ENCODE measurements around the gene ZNF594.
"Not testable (repeated sequence)": the region's sequence is repeated elsewhere in the genome, so short reads cannot be mapped to it uniquely, and the experiment has no call there.

ZNF594 gene

DNA sequence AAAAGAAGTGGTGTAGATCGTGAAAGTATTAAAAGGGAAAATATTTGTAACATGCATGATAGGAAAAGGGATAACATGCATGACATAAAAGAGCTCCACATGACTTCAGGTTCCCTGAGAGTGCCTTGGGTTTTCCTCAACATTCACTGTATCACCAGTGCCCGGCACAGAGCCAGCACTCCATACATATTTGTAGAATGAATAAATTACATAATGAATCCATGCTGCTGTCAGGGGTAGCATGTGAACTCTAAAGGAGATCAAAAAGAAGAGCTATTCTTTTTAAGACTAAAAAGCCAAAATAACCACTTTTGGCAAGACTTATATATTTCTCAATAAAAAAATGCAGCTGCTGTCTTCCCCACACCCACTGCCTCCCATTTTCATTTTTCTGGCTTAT lies 2.7 kb upstream of the ZNF594 start:
- TF ChIP-seq, protein P1, sequence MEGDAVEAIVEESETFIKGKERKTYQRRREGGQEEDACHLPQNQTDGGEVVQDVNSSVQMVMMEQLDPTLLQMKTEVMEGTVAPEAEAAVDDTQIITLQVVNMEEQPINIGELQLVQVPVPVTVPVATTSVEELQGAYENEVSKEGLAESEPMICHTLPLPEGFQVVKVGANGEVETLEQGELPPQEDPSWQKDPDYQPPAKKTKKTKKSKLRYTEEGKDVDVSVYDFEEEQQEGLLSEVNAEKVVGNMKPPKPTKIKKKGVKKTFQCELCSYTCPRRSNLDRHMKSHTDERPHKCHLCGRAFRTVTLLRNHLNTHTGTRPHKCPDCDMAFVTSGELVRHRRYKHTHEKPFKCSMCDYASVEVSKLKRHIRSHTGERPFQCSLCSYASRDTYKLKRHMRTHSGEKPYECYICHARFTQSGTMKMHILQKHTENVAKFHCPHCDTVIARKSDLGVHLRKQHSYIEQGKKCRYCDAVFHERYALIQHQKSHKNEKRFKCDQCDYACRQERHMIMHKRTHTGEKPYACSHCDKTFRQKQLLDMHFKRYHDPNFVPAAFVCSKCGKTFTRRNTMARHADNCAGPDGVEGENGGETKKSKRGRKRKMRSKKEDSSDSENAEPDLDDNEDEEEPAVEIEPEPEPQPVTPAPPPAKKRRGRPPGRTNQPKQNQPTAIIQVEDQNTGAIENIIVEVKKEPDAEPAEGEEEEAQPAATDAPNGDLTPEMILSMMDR (IDR thresholded peaks at IDR 0.05; ENCODE audit: low read depth, low read length): no peak
- no peak for DNase-seq (ENCODE audit: extremely low read depth, low read depth)

DNA sequence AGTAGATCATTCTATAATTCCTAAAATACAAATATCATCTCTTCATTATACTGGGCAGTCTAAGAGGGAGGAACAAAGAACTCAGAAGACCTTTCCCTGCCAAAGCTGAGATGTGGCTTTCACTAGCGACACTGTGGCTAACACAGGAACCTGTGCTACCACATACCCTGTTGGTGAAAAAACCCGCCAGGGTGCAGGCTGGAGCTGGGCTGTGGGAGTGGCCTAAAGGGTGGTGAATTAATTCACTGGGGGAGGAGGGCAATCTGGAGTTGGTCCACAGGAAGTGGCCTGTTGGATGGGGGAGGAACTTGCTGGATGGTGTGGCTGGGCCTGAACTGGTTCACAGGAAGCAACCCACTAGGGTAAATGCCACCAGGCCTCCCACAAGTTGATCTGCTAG lies 7.4 kb downstream of the ZNF594 start:
- DNase-seq (ENCODE audit: extremely low read depth, low read depth): no peak

DNA sequence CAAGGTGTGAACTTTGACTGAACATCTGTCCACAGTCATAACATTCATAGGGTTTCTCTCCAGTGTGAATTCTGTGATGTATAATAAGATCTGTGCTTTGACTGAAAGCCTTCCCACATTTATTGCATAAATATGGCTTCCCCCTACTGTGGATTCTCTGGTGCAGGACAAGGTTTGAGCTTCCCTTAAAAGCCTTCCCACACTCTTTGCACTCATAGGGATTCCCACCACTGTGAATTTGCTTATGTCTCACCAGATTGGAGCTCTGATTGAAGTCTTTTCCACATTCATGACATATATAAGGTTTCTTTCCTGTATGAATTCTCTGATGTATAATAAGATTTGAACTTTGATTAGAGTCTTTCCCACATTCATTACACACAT lies 8.3 kb downstream of the ZNF594 start:
- no peak for DNase-seq (ENCODE audit: extremely low read depth, low read depth)
- TF ChIP-seq, protein P1 (IDR thresholded peaks at IDR 0.05; ENCODE audit: low read depth, low read length): no peak

More for the DNA sequence above, 7.4 kb downstream of the ZNF594 start:
- TF ChIP-seq, protein P1 (IDR thresholded peaks at IDR 0.05; ENCODE audit: low read depth, low read length): no peak

DNA sequence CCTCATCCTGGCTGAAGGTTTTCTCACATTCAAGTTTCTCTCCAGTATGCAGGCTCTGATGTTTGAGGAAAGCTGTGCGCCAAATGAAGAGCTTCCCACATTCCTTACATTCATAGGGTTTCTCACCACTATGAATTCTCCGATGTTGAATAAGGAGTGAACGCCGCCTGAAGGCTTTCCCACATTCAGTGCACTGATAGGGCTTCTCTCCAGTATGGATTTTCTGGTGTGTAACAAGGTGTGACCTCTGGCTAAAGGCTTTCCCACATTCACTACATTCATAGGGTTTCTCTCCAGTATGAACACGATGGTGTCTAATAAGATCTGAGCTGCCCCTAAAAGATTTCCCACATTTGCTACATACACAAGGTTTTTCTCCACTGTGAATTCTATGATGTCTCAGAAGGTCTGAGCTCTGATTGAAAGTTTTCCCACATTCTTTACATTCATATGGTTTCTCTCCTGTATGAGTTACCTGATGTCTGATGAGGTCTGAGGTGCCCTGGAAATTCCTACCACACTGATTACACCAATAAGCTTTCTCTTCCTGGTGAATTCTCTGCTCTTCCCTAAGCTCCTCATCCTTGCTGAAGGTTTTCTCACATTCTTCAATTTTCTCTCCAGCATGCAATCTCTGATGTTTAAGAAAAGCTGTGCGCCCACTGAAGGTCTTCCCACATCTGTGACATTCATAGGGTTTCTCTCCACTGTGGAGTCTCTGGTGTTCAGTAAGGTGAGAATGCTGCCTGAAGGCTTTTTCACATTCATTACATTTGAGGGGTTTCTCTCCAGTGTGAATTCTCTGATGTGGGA lies 8.9 kb downstream of the ZNF594 start:
- DNase-seq (ENCODE audit: extremely low read depth, low read depth): no peak
- TF ChIP-seq, protein P1 (IDR thresholded peaks at IDR 0.05; ENCODE audit: low read depth, low read length): no peak

DNA sequence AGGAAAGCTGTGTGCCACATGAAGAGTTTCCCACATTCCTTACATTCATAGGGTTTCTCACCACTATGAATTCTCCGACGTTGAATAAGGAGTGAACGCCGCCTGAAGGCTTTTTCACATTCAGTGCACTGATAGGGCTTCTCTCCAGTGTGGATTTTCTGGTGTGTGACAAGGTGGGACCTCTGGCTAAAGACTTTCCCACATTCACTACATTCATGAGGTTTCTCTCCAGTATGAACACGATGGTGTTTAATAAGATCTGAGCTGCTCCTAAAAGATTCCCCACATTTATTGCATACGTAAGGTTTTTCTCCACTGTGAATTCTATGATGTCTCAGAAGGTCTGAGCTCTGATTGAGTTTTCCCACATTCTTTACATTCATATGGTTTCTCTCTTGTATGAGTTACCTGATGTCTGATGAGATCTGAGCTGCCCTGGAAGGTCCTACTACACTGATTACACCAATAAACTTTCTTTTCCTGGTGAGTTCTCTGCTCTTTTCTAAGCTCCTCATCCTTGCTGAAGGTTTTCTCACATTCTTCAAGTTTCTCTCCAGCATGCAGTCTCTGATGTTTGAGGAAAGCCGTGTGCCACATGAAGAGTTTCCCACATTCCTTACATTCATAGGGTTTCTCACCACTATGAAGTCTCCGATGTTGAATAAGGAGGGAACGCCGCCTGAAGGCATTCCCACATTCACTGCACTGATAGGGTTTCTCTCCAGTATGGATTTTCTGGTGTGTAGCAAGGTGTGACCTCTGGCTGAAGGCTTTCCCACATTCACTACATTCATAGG lies 10.0 kb downstream of the ZNF594 start:
- DNase-seq (ENCODE audit: extremely low read depth, low read depth): no peak
- TF ChIP-seq, protein P1 (IDR thresholded peaks at IDR 0.05; ENCODE audit: low read depth, low read length): no peak

DNA sequence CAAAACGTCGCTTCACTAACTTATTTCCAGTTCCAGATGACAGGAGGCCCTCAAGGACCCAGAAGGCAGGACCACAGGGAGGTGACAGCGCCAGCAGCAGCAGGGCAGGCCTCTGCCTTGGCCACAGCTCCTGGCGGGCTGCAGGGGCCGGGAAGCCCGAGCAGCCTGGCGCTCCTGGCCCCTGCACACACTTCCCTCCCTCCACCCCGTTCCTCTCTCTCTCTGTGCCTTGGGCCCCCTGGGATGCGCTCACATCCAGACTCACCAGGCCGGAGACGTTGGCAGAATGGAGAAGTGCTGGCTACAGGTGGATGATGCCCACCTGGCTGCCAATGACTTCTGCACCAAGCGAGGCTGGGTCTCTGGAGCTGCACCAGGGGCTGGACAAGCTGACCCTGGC lies 12.7 kb downstream of the ZNF594 start:
- TF ChIP-seq, protein P1 (IDR thresholded peaks at IDR 0.05; ENCODE audit: low read depth, low read length): no peak
- no peak for DNase-seq (ENCODE audit: extremely low read depth, low read depth)

DNA sequence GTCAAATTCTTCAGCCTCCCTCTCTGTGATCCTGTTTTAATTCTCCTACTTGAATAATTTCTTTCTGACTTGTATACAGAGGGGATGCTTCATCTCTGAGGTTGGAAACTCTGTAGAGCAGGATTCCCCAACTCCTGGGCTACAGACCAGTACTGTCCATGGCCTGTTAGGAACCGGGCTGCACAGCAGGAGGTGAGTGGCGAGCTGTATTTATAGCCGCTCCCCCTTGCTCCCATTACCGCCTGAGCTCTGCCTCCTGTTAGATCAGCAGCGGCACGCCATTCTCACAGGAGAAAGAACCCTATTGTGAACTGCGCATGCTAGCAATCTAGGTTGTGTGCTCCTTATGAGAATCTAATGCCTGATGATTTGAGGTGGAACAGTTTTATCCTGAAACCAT lies 16.6 kb downstream of the ZNF594 start:
- DNase-seq (ENCODE audit: extremely low read depth, low read depth): not testable (repeated sequence)

DNA sequence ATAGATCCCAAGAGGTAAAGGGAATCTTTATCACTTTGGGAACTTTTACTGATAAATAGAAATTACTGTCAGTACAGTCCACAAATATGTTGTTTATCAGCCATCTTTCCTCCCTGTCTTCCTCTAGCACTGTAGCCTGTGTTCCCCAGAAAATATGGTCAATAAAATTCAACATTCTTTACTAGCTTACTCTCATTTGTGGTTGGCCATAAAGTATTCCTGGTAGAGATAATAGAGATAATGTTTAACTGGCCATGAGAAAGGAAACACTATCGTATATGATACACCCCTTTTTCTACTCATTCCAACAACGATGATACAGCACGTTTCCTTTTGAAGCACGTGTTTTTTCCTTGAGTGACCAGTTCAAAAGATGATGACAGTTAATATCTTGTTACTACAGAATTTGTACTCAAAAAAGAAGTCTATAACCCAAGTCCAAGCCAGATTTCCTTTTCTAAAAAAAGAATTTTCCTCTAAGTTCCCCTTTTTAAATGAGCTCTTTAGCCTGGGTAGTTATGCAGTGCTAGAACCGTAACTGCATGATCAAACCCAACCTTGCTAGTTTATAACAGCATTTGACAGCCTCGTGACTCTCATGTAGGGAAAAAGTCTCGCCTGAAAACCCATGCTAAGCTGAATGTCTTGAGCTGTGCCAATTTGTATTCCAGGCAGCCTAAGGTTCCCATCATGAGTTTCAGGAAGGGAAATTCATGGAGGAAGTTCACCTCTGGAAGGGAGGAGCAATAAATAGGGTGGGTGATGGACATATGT lies 25.7 kb downstream of the ZNF594 start:
- not testable (repeated sequence) for DNase-seq (ENCODE audit: extremely low read depth, low read depth)

Data from AG09319 (cell line).